Fibroblast of the aortic adventitia (primary cell): Measurements from ENCODE around the gene TREML2. TPM values are rescaled to one million over a fixed set of nuclear protein-coding genes. Genes with fewer than 3 reads are reported as not detected.

Experiments
- DNase-seq: peaks from one replicate; pipeline ENCODE4 v3.0.0-alpha.2; 2010; ENCODE audit warnings: low read depth
- H3K4me3 ChIP-seq: 2 replicates; pipeline ENCODE4 v1.5.1; 2011; ENCODE audit warnings: low read depth, mild to moderate bottlenecking, control low read depth, low read length, moderate library complexity
- total RNA-seq: library from RNA; depleted of rRNA; stranded (reverse); fragments of >200 nt; gene quantifications from 2 replicates; pipeline ENCODE4 v1.2.3, GENCODE V29; 2012; ENCODE audit warnings: low replicate concordance
- TF ChIP-seq, protein P1 (sequence below): IDR thresholded peaks from 2 replicates; pipeline ENCODE4 v1.5.1; 2011; ENCODE audit warnings: mild to moderate bottlenecking, low read length, control low read depth, inconsistent platforms; ENCODE audit not compliant: insufficient read depth

Gene TREML2
- total RNA-seq, 1 donor = not detected

GRCh38 chr6:41199552-41200246, 1.2 kb downstream of the TREML2 start:
- no peak for DNase-seq
- no peak overlapping the region for H3K4me3 ChIP-seq
- TF ChIP-seq, protein P1, sequence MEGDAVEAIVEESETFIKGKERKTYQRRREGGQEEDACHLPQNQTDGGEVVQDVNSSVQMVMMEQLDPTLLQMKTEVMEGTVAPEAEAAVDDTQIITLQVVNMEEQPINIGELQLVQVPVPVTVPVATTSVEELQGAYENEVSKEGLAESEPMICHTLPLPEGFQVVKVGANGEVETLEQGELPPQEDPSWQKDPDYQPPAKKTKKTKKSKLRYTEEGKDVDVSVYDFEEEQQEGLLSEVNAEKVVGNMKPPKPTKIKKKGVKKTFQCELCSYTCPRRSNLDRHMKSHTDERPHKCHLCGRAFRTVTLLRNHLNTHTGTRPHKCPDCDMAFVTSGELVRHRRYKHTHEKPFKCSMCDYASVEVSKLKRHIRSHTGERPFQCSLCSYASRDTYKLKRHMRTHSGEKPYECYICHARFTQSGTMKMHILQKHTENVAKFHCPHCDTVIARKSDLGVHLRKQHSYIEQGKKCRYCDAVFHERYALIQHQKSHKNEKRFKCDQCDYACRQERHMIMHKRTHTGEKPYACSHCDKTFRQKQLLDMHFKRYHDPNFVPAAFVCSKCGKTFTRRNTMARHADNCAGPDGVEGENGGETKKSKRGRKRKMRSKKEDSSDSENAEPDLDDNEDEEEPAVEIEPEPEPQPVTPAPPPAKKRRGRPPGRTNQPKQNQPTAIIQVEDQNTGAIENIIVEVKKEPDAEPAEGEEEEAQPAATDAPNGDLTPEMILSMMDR = no peak

DNA sequence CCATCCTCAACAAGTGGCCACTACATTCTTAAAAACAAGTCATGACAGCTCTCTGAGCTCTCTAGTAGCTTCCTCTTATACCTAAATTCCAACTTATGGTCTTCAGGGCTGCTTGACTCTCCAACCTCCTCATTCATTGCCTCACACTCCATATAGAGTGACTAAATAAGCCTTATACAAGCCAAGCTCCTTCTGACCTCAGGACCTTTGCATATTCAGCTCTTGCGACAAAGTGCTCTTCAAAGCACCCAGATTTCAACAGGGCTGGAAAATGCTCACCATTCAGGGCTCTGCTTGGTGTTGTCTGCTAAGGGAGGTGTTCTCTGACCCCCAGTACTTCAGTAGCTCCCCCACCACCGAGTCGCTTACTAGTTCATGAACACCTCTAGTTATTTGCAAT, 3.7 kb downstream of the TREML2 start:
- no peak overlapping the region for H3K4me3 ChIP-seq
- TF ChIP-seq, protein P1 = no peak
- DNase-seq = no peak

GRCh38 chr6:41194386-41194785, 6.6 kb downstream of the TREML2 start:
- no peak for DNase-seq
- TF ChIP-seq, protein P1 = no peak
- H3K4me3 ChIP-seq = no peak overlapping the region

DNA sequence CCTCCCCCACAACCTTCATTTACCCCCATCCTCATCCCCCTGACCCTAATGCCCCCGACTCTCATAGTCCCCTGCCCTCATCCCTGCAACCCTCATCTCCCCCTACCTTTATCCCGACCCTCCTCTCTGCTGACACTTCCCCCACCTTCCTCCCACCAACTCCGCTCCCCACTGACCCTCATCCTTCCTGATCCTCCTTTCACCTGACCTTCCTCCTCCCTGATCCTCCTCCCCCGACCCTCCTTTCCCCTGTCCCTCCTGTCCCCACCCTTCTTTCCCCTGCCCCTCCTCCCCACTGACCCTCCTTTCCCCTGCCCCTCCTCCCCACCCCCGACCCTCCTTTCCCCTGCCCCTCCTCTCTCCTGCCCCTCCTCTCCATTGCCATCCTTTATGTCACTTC, 7.1 kb downstream of the TREML2 start:
- TF ChIP-seq, protein P1 = no peak
- H3K4me3 ChIP-seq = no peak overlapping the region
- DNase-seq = no peak

DNA sequence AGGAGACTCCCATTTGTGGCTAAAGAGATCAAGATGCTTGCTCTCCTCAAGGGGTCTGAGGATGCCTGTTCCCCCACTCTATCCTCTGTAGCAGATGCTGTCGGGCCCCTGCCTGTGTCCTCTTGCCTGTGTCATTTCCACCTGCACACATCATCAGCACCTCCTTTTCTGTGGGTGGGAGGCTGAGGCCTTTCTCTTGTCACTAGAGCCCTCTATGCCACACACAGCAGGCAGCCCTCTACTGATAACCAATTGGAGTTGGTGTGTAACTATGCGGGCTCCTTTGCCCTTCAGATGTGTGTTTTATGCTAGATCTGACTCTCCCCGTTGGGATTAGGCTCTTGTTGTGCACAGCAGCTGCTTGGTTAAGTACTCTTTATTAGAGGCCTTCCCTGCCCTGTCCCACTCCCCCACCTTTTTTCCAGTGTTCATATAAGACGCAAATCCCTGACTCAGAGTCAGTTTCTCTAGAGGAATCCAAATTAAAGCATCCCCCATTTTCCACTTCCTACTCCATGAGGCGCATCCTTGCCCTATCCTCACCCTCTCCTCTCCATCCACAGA, 7.7 kb downstream of the TREML2 start:
- no peak overlapping the region for H3K4me3 ChIP-seq
- TF ChIP-seq, protein P1 = no peak
- no peak for DNase-seq

DNA sequence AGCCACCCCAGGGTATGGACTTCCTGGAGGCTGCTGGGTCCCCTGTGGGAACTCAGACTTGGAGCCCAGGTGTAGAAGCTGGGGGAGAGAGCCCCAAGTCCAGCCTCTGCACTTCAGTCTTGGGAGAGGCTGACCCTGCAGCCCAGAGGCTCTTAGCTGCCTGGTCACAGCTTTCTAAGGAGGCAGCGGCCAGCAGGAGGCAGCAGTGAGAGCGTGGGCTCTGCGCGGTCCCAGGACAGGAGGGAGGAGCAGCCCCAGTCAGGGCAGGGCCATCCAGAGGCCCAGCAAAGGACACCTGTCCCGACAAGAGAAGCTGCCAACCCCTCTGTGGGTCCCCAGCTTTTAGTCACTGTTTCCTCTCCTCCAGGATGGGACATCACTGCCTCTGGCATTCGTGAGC, 9.4 kb downstream of the TREML2 start:
- peak; percentile 7 for DNase-seq
- no peak overlapping the region for H3K4me3 ChIP-seq
- TF ChIP-seq, protein P1 = peak; percentile 39
